T-helper 22 cell (primary cell): ENCODE data around the gene KL.

Experiments used
- DNase-seq: peaks from one replicate; pipeline ENCODE4 v3.0.0-alpha.2; 2020; ENCODE audit warnings: low read depth

The KL gene

DNA sequence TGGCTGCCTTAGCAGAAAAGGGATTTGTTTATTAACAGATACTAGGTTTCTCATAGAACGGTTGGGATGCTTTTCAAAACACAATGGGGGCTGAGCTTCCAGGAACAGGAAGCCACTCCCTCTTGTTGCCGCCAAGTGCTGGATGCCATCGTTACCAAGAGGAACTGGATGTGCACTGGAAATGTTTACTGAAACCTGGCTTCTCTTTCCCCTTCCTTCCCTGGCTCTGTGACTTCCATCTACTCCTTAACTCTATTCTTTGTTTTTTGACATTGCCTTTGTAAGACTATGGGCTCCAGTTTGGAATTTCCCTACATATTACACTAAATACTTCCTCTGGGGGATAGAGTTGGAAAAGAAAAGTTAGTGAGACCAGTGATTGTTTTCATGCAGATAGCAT lies 11.7 kb upstream of the KL start:
- no peak for DNase-seq

GRCh38 chr13:33006134-33006533 lies 10.1 kb upstream of the KL start:
- DNase-seq: no peak

- no peak for DNase-seq
Measured at GRCh38 chr13:33006638-33007037, 9.6 kb upstream of the KL start.

DNA sequence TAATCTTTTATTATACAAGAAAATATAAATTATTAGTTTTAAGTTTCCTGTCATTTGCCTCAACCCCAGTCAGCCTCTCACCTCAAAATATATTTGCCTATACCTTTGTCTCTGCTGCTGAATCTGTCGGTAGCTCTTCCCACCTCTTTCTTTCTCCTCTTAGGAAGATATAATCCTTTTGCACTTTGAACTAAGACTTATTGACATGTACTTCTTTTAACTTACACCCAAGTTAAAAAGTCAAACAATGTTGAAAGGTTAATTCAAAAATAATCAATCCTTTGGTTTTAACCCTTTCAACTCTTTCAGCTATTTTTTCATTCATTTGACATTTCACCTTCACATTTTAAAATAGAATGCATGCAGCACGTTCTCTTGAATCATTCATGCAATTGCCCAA lies 9.0 kb upstream of the KL start:
- DNase-seq: no peak

DNA sequence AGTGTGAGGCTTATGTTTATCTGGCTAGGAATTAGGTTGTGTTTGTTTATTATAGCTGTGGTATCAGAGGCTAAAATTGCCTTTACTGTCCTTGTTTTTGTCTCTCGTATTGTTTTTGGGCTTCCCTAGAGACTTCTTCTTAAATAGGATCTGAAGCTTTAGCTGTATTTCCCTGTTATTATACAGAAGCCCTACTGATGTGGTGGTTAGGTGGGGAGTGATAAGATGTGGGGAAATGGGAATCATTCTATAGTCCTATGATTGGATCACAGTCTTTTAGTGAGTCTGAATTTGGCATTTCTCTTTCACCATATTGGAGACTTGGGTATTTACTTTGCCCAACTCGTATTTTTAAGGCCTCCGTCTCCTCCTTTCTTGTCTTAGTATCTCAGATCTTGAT lies 8.3 kb upstream of the KL start:
- DNase-seq: no peak

GRCh38 chr13:33008946-33009722 lies 7.1 kb upstream of the KL start:
- no peak for DNase-seq

- DNase-seq: no peak
Measured at GRCh38 chr13:33011828-33012470, 4.3 kb upstream of the KL start.

- DNase-seq: no peak
Measured at GRCh38 chr13:33014291-33014690, 1.9 kb upstream of the KL start.

- no peak for DNase-seq
Measured at GRCh38 chr13:33015241-33015668, 968 bp upstream of the KL start.

DNA sequence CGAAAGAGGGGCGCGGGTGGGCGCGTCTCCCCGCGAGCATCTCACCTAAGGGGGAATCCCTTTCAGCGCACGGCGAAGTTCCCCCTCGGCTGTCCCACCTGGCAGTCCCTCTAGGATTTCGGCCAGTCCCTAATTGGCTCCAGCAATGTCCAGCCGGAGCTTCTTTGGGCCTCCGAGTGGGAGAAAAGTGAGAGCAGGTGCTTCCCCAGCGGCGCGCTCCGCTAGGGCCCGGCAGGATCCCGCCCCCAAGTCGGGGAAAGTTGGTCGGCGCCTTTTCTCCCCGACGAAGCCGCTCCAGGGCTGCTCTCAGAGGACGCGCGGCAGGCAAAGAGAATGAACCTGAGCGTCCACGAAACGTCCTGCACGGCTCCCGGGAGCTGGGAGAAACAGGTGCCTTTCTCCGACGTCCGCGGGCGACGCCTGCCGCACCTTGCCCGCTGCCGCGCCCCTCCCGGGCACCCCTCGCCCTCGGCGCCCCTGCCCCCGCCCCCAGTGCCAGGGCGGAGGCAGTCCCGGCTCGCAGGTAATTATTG lies 366 bp upstream of the KL start:
- no peak for DNase-seq

- DNase-seq: no peak
Measured at GRCh38 chr13:33017323-33017929, 1.2 kb downstream of the KL start.

- no peak for DNase-seq
Measured at GRCh38 chr13:33018886-33019285, 2.7 kb downstream of the KL start.

DNA sequence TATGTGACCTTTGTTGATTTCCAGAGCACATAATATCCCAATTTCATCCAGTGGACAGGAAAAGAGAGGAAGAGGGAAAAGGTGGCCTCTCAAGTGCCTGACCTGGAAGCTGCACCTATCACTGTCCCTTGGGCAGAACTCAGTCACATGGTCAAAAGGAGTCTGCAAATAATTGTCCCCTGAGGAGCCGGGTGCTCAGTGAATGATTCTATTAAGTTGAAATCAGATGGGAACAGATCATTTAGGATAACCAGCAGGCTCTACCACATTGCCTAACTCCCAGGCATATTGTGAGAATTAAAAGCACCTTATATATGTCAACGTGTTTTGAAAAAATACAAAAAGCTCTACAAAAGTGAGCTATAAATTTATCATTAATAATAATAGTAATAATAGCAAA lies 6.8 kb downstream of the KL start:
- DNase-seq: no peak

GRCh38 chr13:33025220-33025744 lies 9.1 kb downstream of the KL start:
- no peak for DNase-seq

GRCh38 chr13:33026489-33027152 lies 10.4 kb downstream of the KL start:
- DNase-seq: no peak

GRCh38 chr13:33028620-33029019 lies 12.4 kb downstream of the KL start:
- no peak for DNase-seq

DNA sequence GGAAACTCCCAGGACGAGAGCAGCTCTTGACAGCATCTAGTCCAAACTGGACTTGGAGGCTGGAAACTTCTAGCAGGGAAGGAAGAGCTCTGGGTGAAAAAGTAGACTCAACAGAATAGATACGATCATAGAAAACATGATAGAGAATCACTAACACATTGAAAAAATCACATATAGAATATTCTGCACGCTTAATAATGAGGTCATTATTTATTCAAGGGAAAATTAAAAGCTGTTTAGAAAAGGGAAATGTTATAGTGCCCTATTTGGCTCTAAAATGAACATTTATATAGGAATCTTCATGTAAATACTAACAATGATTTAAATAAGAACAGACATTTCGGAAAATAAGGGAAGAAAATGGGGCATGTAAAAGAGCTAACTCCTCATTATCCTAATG lies 15.1 kb downstream of the KL start:
- DNase-seq: no peak

DNA sequence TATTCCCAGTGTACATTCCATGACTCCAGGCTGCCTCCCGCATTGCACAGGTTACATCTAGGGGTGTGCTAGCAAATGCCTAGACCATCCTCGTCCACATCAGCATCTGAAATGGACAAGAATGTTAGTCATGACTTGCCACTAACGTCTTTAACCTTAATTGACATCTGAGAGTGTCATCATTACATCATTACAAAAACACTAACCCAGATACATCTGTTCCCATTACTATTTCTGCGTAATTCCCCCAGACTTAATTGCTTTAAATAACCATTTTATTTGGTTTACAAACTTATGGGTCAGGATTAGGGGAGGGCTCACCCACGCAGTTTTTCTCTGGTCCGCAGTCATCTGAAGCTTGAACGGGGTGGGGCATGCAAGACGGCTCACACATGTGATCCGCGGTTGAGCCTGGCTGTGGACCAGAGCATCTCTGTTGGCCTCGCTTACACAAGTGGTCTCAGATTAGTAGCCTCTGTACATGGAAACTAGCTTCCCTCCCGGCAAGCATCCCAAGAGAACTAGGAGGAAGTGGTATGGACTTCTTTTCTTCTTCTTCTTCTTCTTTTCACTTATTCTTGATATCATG lies 15.9 kb downstream of the KL start:
- no peak for DNase-seq

DNA sequence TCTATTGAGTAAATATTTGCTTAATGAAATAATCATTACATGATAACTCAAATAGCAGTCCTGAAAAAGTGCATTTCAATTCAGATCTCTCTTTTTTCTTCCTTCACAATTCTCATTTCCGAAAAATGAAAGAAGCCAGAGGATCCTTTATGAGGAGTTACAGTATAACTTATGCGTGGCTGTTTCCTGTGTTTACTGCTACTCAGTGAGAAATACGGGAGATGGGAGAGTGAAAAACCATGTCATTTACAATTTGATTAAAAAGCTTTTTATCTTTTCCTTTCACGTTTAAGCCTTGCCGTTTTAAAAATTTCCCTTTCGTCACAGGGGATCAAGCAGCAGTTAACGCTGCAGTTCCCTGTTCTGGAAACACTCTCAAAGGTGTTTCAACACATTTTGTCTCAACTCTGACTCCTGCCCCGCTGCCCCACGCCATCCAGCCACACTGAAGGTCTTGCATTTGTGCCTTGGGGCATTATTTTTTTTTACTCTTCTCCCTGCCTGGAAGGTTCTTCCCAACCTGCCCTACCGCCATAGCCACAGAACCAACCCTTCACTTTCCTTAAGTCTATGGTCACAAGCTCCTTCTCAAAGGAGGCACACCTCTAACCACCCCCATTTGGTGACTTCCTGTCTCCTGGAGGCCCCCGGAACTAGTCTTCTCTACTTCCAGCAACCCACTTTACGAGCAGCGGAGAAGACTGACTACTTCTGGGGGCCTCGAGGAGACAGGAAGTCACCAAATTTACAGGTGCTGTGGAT lies 17.0 kb downstream of the KL start:
- no peak for DNase-seq

- no peak for DNase-seq
Measured at GRCh38 chr13:33033986-33034385, 17.8 kb downstream of the KL start.

GRCh38 chr13:33034882-33035520 lies 18.8 kb downstream of the KL start:
- no peak for DNase-seq
